ENCODE measurements around the gene YJU2. TPM values are rescaled to one million over a fixed set of nuclear protein-coding genes. Genes with fewer than 3 reads are reported as not detected.
"Not testable (repeated sequence)": the region's sequence is repeated elsewhere in the genome, so short reads cannot be mapped to it uniquely, and the experiment has no call there.

Gene YJU2
- total RNA-seq, 4 donors from 2014 or later, result 9.6 to 24.3 (median 17.1) TPM

- whole genome bisulfite sequencing, 2 donors (ENCODE audit: low coverage in 1 of 2), result 13 to 57% methylated on average over 2 to 10 of the region's 10 CpGs
- DNase-seq, result no peak
- in situ Hi-C loops (cut with MboI; ENCODE audit: low pct_ligation_motif_present in 1 of 4, low pct_unique_long_range_greater_than_20kb in 1 of 4, low sequenced_read_pairs in 3 of 4), result loop anchor here in 1 of 4 donors (25.0 kb wide), 1 partner anchor 379 kb away; no protein-coding TSS in a partner anchor
- H3K9me3 ChIP-seq, result no peaks in the 10 kb centered on the region
- H3K4me3 ChIP-seq, result no peak overlapping the region
- H3K27ac ChIP-seq, result no peak overlapping the region
- H3K27me3 ChIP-seq, result peaks cover 10% of the 10 kb centered on the region
- no peaks in the 10 kb centered on the region for H3K4me1 ChIP-seq
- H3K36me3 ChIP-seq, result no peaks in the 10 kb centered on the region
- TF ChIP-seq EP300 (IDR thresholded peaks at IDR 0.05; ENCODE audit: low read depth), result no peak
- no peak for TF ChIP-seq POLR2A (IDR thresholded peaks at IDR 0.05)
- intact Hi-C loops (cut with DNase I; ENCODE audit: low total_unique reads), result no loop called here
Observed at GRCh38 chr19:4215807-4216206, 31.1 kb upstream of the YJU2 start.

GRCh38 chr19:4216846-4217245, 30.0 kb upstream of the YJU2 start:
- 74 to 89% methylated on average over 3 to 6 of the region's 6 CpGs for WGBS, 2 donors (ENCODE audit: low coverage in 1 of 2)
- H3K4me1 ChIP-seq, result no peaks in the 10 kb centered on the region
- no peak for DNase-seq
- H3K27ac ChIP-seq, result no peak overlapping the region
- H3K27me3 ChIP-seq, result peaks cover 6% of the 10 kb centered on the region
- no peaks in the 10 kb centered on the region for H3K36me3 ChIP-seq
- intact Hi-C loops (cut with DNase I; ENCODE audit: low total_unique reads) (no loop called here), in situ Hi-C loops (cut with MboI; ENCODE audit: low pct_ligation_motif_present in 1 of 4, low pct_unique_long_range_greater_than_20kb in 1 of 4, low sequenced_read_pairs in 3 of 4) (loop anchor here in 1 of 4 donors (25.0 kb wide), 1 partner anchor 380 kb away; no protein-coding TSS in a partner anchor)
- H3K9me3 ChIP-seq, result no peaks in the 10 kb centered on the region
- TF ChIP-seq POLR2A (IDR thresholded peaks at IDR 0.05) (no peak), CTCF (IDR thresholded peaks at IDR 0.05) (no peak), POLR2AphosphoS5 (IDR thresholded peaks at IDR 0.05) (no peak), EP300 (IDR thresholded peaks at IDR 0.05; ENCODE audit: low read depth) (no peak)
- H3K4me3 ChIP-seq, result no peak overlapping the region

GRCh38 chr19:4217429-4218264, 29.2 kb upstream of the YJU2 start:
- Histone ChIP-seq H3K4me1 (no peaks in the 10 kb centered on the region), H3K27ac (no peak overlapping the region), H3K36me3 (no peaks in the 10 kb centered on the region), H3K27me3 (peaks cover 5% of the 10 kb centered on the region), H3K9me3 (no peaks in the 10 kb centered on the region), H3K4me3 (no peak overlapping the region)
- no peak for TF ChIP-seq POLR2A (IDR thresholded peaks at IDR 0.05)
- no peak for TF ChIP-seq EP300 (IDR thresholded peaks at IDR 0.05; ENCODE audit: low read depth)
- no peak for TF ChIP-seq CTCF (IDR thresholded peaks at IDR 0.05)
- TF ChIP-seq POLR2AphosphoS5 (IDR thresholded peaks at IDR 0.05), result no peak
- 93 to 95% methylated on average over 29 to 61 of the region's 81 CpGs for WGBS, 2 donors (ENCODE audit: low coverage in 1 of 2)
- intact Hi-C loops (cut with DNase I; ENCODE audit: low total_unique reads) (no loop called here), in situ Hi-C loops (cut with MboI; ENCODE audit: low pct_ligation_motif_present in 1 of 4, low pct_unique_long_range_greater_than_20kb in 1 of 4, low sequenced_read_pairs in 3 of 4) (loop anchor here in 1 of 4 donors (25.0 kb wide), 1 partner anchor 380 kb away; no protein-coding TSS in a partner anchor)
- DNase-seq, result no peak

GRCh38 chr19:4218523-4218922, 28.4 kb upstream of the YJU2 start:
- H3K27ac ChIP-seq; DNase-seq; H3K9me3 ChIP-seq; H3K4me3 ChIP-seq; H3K4me1 ChIP-seq; H3K27me3 ChIP-seq; intact Hi-C loops (cut with DNase I; ENCODE audit: low total_unique reads); H3K36me3 ChIP-seq: not testable (repeated sequence)
- in situ Hi-C loops (cut with MboI; ENCODE audit: low pct_ligation_motif_present in 1 of 4, low pct_unique_long_range_greater_than_20kb in 1 of 4, low sequenced_read_pairs in 3 of 4), result loop anchor here in 1 of 4 donors (25.0 kb wide), 1 partner anchor 381 kb away; no protein-coding TSS in a partner anchor
- WGBS, 2 donors (ENCODE audit: low coverage in 1 of 2), result 95% methylated on average over 1 of the region's 1 CpG; no CpG with 5 or more reads in 1 of the 2 donors

GRCh38 chr19:4220188-4220587, 26.7 kb upstream of the YJU2 start:
- H3K9me3 ChIP-seq, result no peaks in the 10 kb centered on the region
- intact Hi-C loops (cut with DNase I; ENCODE audit: low total_unique reads), result no loop called here
- H3K4me1 ChIP-seq, result no peaks in the 10 kb centered on the region
- in situ Hi-C loops (cut with MboI; ENCODE audit: low pct_ligation_motif_present in 1 of 4, low pct_unique_long_range_greater_than_20kb in 1 of 4, low sequenced_read_pairs in 3 of 4), result loop anchor here in 2 of 4 donors (10.0 to 25.0 kb wide), 2 partner anchors 355 to 383 kb away; partner anchors contain the start of gene ZFR2 (in 1 of the 2)
- H3K27ac ChIP-seq, result no peak overlapping the region
- no peaks in the 10 kb centered on the region for H3K36me3 ChIP-seq
- TF ChIP-seq POLR2A (IDR thresholded peaks at IDR 0.05) (no peak), CTCF (IDR thresholded peaks at IDR 0.05) (no peak), EP300 (IDR thresholded peaks at IDR 0.05; ENCODE audit: low read depth) (no peak), POLR2AphosphoS5 (IDR thresholded peaks at IDR 0.05) (no peak)
- WGBS, 2 donors (ENCODE audit: low coverage in 1 of 2), result 81 to 90% methylated on average over 3 to 7 of the region's 7 CpGs
- no peak for DNase-seq
- H3K27me3 ChIP-seq, result no peaks in the 10 kb centered on the region
- H3K4me3 ChIP-seq, result no peak overlapping the region

All from transverse colon (tissue), 4 donors.